H1 (cell line): ENCODE measurements around the gene SLAIN2. TPM values are rescaled to one million over a fixed set of nuclear protein-coding genes. Genes with fewer than 3 reads are reported as not detected.

ENCODE experiments used
- CTCF ChIA-PET: fragments of 300-600 bp; sonication (Branson Sonifier 250); formaldehyde crosslinking; loops from one replicate; lab custom pipeline; 2021; ENCODE audit not compliant: partially characterized antibody; lab: Charles Lee
- POLR2A ChIA-PET: fragments of 300-600 bp; sonication (Branson Sonifier 250); formaldehyde crosslinking; loops from one replicate; lab custom pipeline; 2021; ENCODE audit warnings: inconsistent platforms; ENCODE audit not compliant: partially characterized antibody; lab: Charles Lee
- DNase-seq, 2 experiments: peaks; one replicate each; pipeline versions ENCODE4 v3.0.0 to v3.0.0-alpha.2; 2010 to 2022; ENCODE audit warnings: low spot score in 2 of 2, low read depth in 1 of 2, mixed read lengths in 1 of 2
- FAIRE-seq: peaks from 2 replicates; lab custom pipeline; 2011; peaks lifted over from hg19 to GRCh38; lab: Jason Lieb, UNC
- H2AFZ ChIP-seq: 2 replicates; pipeline ENCODE4 v1.8.1; 2012; ENCODE audit warnings: low read length, inconsistent platforms
- H2AK5ac ChIP-seq: 2 replicates; pipeline ENCODE4 v1.6.1; 2013; ENCODE audit warnings: low read depth, low read length
- H2BK120ac ChIP-seq: replicated peaks from 2 replicates; pipeline ENCODE3; 2013; ENCODE audit warnings: low read depth, low read length, inconsistent platforms
- H2BK12ac ChIP-seq: 2 replicates; pipeline ENCODE4 v1.6.1; 2013; ENCODE audit warnings: low read depth, low read length
- H2BK15ac ChIP-seq: 2 replicates; pipeline ENCODE4 v1.6.1; 2013; ENCODE audit warnings: low read length
- H2BK20ac ChIP-seq: 2 replicates; pipeline ENCODE4 v1.6.1; 2013; ENCODE audit warnings: low read length
- H2BK5ac ChIP-seq: 2 replicates; pipeline ENCODE4 v1.6.1; 2013; ENCODE audit warnings: low read depth, low read length
- H3K14ac ChIP-seq: 2 replicates; pipeline ENCODE4 v1.6.1; 2013; ENCODE audit warnings: inconsistent platforms; ENCODE audit not compliant: insufficient read length
- H3K18ac ChIP-seq: 2 replicates; pipeline ENCODE4 v1.6.1; 2013; ENCODE audit warnings: low read length; ENCODE audit errors: extremely low read depth
- H3K23ac ChIP-seq: 2 replicates; pipeline ENCODE4 v1.6.1; 2013; ENCODE audit warnings: inconsistent platforms; ENCODE audit not compliant: insufficient read length
- H3K23me2 ChIP-seq: 2 replicates; pipeline ENCODE4 v1.6.1; 2013; ENCODE audit warnings: low read depth, low read length
- H3K27ac ChIP-seq: 2 replicates; pipeline ENCODE4 v1.6.1; 2011; ENCODE audit warnings: low read depth, low read length, inconsistent platforms
- H3K27me3 ChIP-seq, 4 experiments: replicated peaks in 1 of 4; 1 replicate in 1 of 4; 2 replicates in 3 of 4; pipeline versions ENCODE4 v1.6.1 to v1.8.1; 2011 to 2013; ENCODE audit warnings: low read length in 3 of 4, mild to moderate bottlenecking in 3 of 4, inconsistent platforms in 2 of 4, mixed read lengths in 2 of 4, moderate library complexity in 1 of 4; ENCODE audit not compliant: control insufficient read depth in 3 of 4, insufficient read depth in 3 of 4; ENCODE audit errors: extremely low read depth in 1 of 4
- H3K36me3 ChIP-seq, 4 experiments: 2 replicates each; pipeline versions ENCODE4 v1.6.1 to v1.8.1; 2011 to 2013; ENCODE audit warnings: mild to moderate bottlenecking in 4 of 4, low read length in 3 of 4, moderate library complexity in 2 of 4, control low read depth in 1 of 4, inconsistent platforms in 1 of 4; ENCODE audit not compliant: insufficient read depth in 4 of 4, control insufficient read depth in 2 of 4
- H3K4ac ChIP-seq: replicated peaks from 2 replicates; pipeline ENCODE3; 2013; ENCODE audit warnings: low read length, low read depth, mixed read lengths, inconsistent platforms; ENCODE audit not compliant: insufficient read length
- H3K4me1 ChIP-seq, 4 experiments: replicated peaks in 1 of 4; 1 replicate in 1 of 4; 2 replicates in 3 of 4; pipeline versions ENCODE4 v1.6.1 to v1.8.1; 2011 to 2013; ENCODE audit warnings: low read length in 3 of 4, inconsistent platforms in 2 of 4, mixed read lengths in 1 of 4; ENCODE audit not compliant: insufficient read depth in 4 of 4, control insufficient read depth in 3 of 4
- H3K4me2 ChIP-seq, 2 experiments: 2 replicates each; pipeline versions ENCODE4 v1.6.1 to v1.8.1; 2011 to 2013; ENCODE audit warnings: low read depth in 2 of 2, low read length in 2 of 2, control low read depth in 1 of 2, inconsistent platforms in 1 of 2, mild to moderate bottlenecking in 1 of 2; ENCODE audit not compliant: insufficient read depth in 1 of 2
- H3K4me3 ChIP-seq, 4 experiments: fragments of 200-600, 300-600 bp in 1 of 4; sonication (generic), shearing (Covaris generic), sonication (Bioruptor Twin) in 1 of 4; 2 replicates each; pipeline versions ENCODE4 v1.5.1 to v1.8.1; 2011 to 2016; ENCODE audit warnings: low read length in 4 of 4, low read depth in 3 of 4, control low read depth in 2 of 4, inconsistent platforms in 2 of 4, mild to moderate bottlenecking in 2 of 4, mixed read lengths in 1 of 4, moderate library complexity in 1 of 4; ENCODE audit not compliant: insufficient read depth in 2 of 4; ENCODE audit errors: extremely low read depth in 1 of 4
- H3K56ac ChIP-seq: replicated peaks from 2 replicates; pipeline ENCODE3; 2013; ENCODE audit warnings: low read depth, mild to moderate bottlenecking, mixed read lengths, low read length, inconsistent platforms; ENCODE audit not compliant: insufficient read length
- H3K79me1 ChIP-seq: 2 replicates; pipeline ENCODE4 v1.6.1; 2013; ENCODE audit warnings: low read depth, low read length, control low read depth
- H3K79me2 ChIP-seq, 2 experiments: 2 replicates each; pipeline versions ENCODE4 v1.6.1 to v1.8.1; 2012 to 2013; ENCODE audit warnings: low read length in 2 of 2, mild to moderate bottlenecking in 2 of 2, inconsistent platforms in 1 of 2; ENCODE audit not compliant: insufficient read depth in 2 of 2, control insufficient read depth in 1 of 2
- H3K9ac ChIP-seq, 4 experiments: replicated peaks in 1 of 4; 1 replicate in 1 of 4; 2 replicates in 3 of 4; pipeline versions ENCODE4 v1.6.1 to v1.8.1; 2011 to 2013; ENCODE audit warnings: low read depth in 3 of 4, low read length in 3 of 4, control low read depth in 2 of 4, mild to moderate bottlenecking in 2 of 4, moderate library complexity in 2 of 4, inconsistent platforms in 1 of 4; ENCODE audit errors: extremely low read depth in 1 of 4
- H3K9me3 ChIP-seq, 2 experiments: 2 replicates each; pipeline versions ENCODE4 v1.6.1 to v1.8.1; 2012 to 2013; ENCODE audit warnings: mild to moderate bottlenecking in 2 of 2, moderate library complexity in 2 of 2, control low read depth in 1 of 2, inconsistent platforms in 1 of 2, low read depth in 1 of 2, low read length in 1 of 2, mixed read lengths in 1 of 2; ENCODE audit not compliant: insufficient read depth in 2 of 2
- H4K20me1 ChIP-seq, 2 experiments: replicated peaks in 1 of 2; 2 replicates each; pipeline versions ENCODE3 to v1.8.1; 2011 to 2013; ENCODE audit warnings: inconsistent platforms in 2 of 2, low read length in 2 of 2, mild to moderate bottlenecking in 1 of 2; ENCODE audit not compliant: insufficient read depth in 2 of 2, control insufficient read depth in 1 of 2
- H4K5ac ChIP-seq: 2 replicates; pipeline ENCODE4 v1.6.1; 2013; ENCODE audit warnings: low read length, low read depth, mixed read lengths, inconsistent platforms; ENCODE audit not compliant: insufficient read length
- H4K8ac ChIP-seq: 2 replicates; pipeline ENCODE4 v1.8.0; 2013; ENCODE audit warnings: mild to moderate bottlenecking, moderate library complexity, low read length, inconsistent platforms; ENCODE audit not compliant: insufficient read depth; ENCODE audit errors: extremely low read depth
- H4K91ac ChIP-seq: replicated peaks from 2 replicates; pipeline ENCODE3; 2013; ENCODE audit warnings: low read length, mixed read lengths, inconsistent platforms; ENCODE audit not compliant: insufficient read length
- CBX5 ChIP-seq: fragments of 300-800, 300-1000 bp; sonication (generic); IDR thresholded peaks from 2 replicates; pipeline ENCODE4 v1.7.1; 2016; ENCODE audit warnings: antibody characterized with exemption, low read length, low read depth
- CHD2 ChIP-seq: IDR thresholded peaks from 2 replicates; pipeline ENCODE4 v1.6.1; 2012; ENCODE audit warnings: low read length, improper control_type of control experiment
- GTF2F1 ChIP-seq: IDR thresholded peaks from 2 replicates; pipeline ENCODE4 v1.6.1; 2012; ENCODE audit warnings: low read depth, low read length, improper control_type of control experiment, borderline replicate concordance
- HDAC6 ChIP-seq: IDR thresholded peaks from one replicate; pipeline ENCODE4 v1.7.1; 2012; ENCODE audit warnings: low read depth, mild to moderate bottlenecking, inconsistent platforms, low read length, moderate library complexity
- JUND ChIP-seq: IDR thresholded peaks from 2 replicates; pipeline ENCODE4 v1.6.1; 2011; ENCODE audit warnings: mild to moderate bottlenecking, improper control_type of control experiment, low read length
- POLR2A ChIP-seq, 2 experiments: IDR thresholded peaks; 1 replicate in 1 of 2; 2 replicates in 1 of 2; pipeline ENCODE4 v1.6.1; 2011; ENCODE audit warnings: low read depth in 2 of 2, low read length in 2 of 2, mild to moderate bottlenecking in 2 of 2; ENCODE audit errors: control extremely low read depth in 1 of 2
- POLR2AphosphoS5 ChIP-seq: IDR thresholded peaks from 2 replicates; pipeline ENCODE4 v1.6.1; 2011; ENCODE audit warnings: low read depth, low read length
- RBBP5 ChIP-seq: IDR thresholded peaks from 2 replicates; pipeline ENCODE4 v1.7.1; 2012; ENCODE audit warnings: low read depth, mild to moderate bottlenecking, inconsistent platforms, low read length, moderate library complexity, borderline replicate concordance
- WGBS, 2 experiments: shearing (Covaris generic) in 1 of 2; methylation state at CpG; one replicate each; pipeline versions ENCODE4 v1.1.6 to v1.1.7; 2013 to 2015; ENCODE audit warnings: low lambda C conversion rate in 2 of 2, mixed read lengths in 2 of 2, inconsistent platforms in 1 of 2, low coverage in 1 of 2, missing lambda C conversion rate in 1 of 2; ENCODE audit not compliant: insufficient replicate concordance in 2 of 2, insufficient coverage in 1 of 2, insufficient read length in 1 of 2; ENCODE audit errors: extremely low coverage in 1 of 2, missing lambda C conversion rate in 1 of 2; 5-methylcytosine and 5-hydroxymethylcytosine counted together
- polyA plus RNA-seq, 7 experiments: library from polyadenylated mRNA; depleted of rRNA in 3 of 7; stranded (reverse) in 5 of 7; unstranded in 2 of 7; fragments of >200 nt in 5 of 7; fragments of 200-250 nt in 2 of 7; gene quantifications; 1 replicate in 5 of 7; 2 replicates in 1 of 7; 4 replicates in 1 of 7; pipeline versions ENCODE4 v1.2.1 to v1.2.3, GENCODE V29; 2011 to 2013; ENCODE audit warnings: missing spikeins in 2 of 7, mixed read lengths in 2 of 7
- total RNA-seq: library from RNA; stranded (reverse); fragmentation: NEBNext Ultra II Directional; extraction: Animal tissue kit (Norgen Biotek cat#: 25700); gene quantifications from 2 replicates; pipeline ENCODE4 v1.2.1, GENCODE V29; 2021
- TF ChIP-seq, protein P1 (sequence below): IDR thresholded peaks from 2 replicates; pipeline ENCODE4 v1.6.1; 2012; ENCODE audit warnings: inconsistent platforms

Gene SLAIN2
- total and polyA plus RNA-seq, 2 of the 8 experiments (the other 6 are each of a cell fraction or from before 2014, with no cell fraction given), result 8.2 to 40.0 TPM

- Histone ChIP-seq H2AK5ac (no peak overlapping the region), H4K5ac (no peak overlapping the region), H2BK20ac (no peak overlapping the region), H3K4me3 (no peak overlapping the region), H2BK12ac (no peak overlapping the region), H4K91ac (no peak overlapping the region), H3K14ac (no peak overlapping the region), H3K23me2 (no peaks in the 10 kb centered on the region), H3K23ac (no peak overlapping the region), H3K4ac (no peak overlapping the region), H3K4me1 (no peaks in the 10 kb centered on the region), H3K4me2 (no peak overlapping the region), H3K79me2 (no peaks in the 10 kb centered on the region), H4K8ac (no peak overlapping the region), H2BK5ac (no peak overlapping the region), H3K56ac (no peak overlapping the region), H3K18ac (no peak overlapping the region), H3K9ac (no peak overlapping the region), H4K20me1 (peaks cover 0 to 1% of the 10 kb centered on the region in 2 experiments), H3K27ac (no peak overlapping the region), H3K27me3 (no peaks in the 10 kb centered on the region), H3K36me3 (peaks cover 0 to 5% (median 1%) of the 10 kb centered on the region in 4 experiments; a peak in 3 of 8 replicates), H2BK15ac (no peak overlapping the region), H2BK120ac (no peak overlapping the region), H3K79me1 (no peaks in the 10 kb centered on the region), H2AFZ (no peak overlapping the region), H3K9me3 (no peaks in the 10 kb centered on the region)
- FAIRE-seq (no peak), DNase-seq (no peak)
- ChIA-PET CTCF (interaction anchor here (0.7 kb wide), 1 partner anchor 9 kb away, joined by 3 read pairs; no protein-coding TSS in a partner anchor), POLR2A (no interaction called here)
- TF ChIP-seq CHD2, result no peak
- TF ChIP-seq, protein P1, sequence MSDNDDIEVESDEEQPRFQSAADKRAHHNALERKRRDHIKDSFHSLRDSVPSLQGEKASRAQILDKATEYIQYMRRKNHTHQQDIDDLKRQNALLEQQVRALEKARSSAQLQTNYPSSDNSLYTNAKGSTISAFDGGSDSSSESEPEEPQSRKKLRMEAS, result no peak
- TF ChIP-seq POLR2AphosphoS5, result no peak
- no peak for TF ChIP-seq RBBP5
- TF ChIP-seq CBX5, result no peak
- TF ChIP-seq JUND, result no peak
- TF ChIP-seq HDAC6, result no peak
- TF ChIP-seq GTF2F1, result no peak
- no peak for TF ChIP-seq POLR2A (IDR thresholded peaks at IDR 0.05; ENCODE audit: control extremely low read depth in 1 of 2, low read depth in 2 of 2, low read length in 2 of 2)
- 86% methylated on average over 1 of the region's 1 CpG; no CpG with 5 or more reads in 1 of the 2 experiments for WGBS, 2 experiments
Observed at GRCh38 chr4:48396043-48396442, 54.7 kb downstream of the SLAIN2 start.
